ENCODE data around the gene ARHGEF11. TPM values are rescaled to one million over a fixed set of nuclear protein-coding genes. Genes with fewer than 3 reads are reported as not detected.
A peak's percentile ranks its signal among the peaks of the same experiment; 100 is the strongest.

Gene ARHGEF11
- total RNA-seq, 1 donor from 2014 or later, result 41.1 TPM

DNA sequence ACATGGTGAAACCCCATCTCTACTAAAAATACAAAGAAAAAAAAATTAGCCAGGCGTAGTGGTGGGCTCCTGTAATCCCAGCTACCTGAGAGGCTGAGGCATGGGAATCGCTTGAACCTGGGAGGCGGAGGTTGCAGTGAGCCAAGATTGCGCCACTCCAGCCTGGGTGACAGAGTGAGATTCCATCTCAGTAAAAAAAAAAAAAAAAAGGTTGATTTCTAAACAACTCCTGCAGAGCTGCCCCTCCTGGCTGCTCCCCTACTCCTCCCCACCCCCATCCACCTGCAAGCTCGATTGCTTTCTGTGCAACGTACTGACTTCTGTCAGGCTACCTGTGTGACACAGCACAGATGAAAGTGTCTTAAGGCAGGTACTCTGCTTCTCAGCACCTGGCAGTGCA is 40.8 kb upstream of the ARHGEF11 start:
- no peaks in the 10 kb centered on the region for H3K27me3 ChIP-seq
- peaks cover 4% of the 10 kb centered on the region for H3K4me1 ChIP-seq
- peak; percentile 31 for DNase-seq
- no peak overlapping the region for H3K4me3 ChIP-seq
- TF ChIP-seq CTCF (IDR thresholded peaks at IDR 0.05), result no peak
- intact Hi-C loops (cut with DNase I), result no loop called here
- H3K9me3 ChIP-seq, result no peaks in the 10 kb centered on the region
- no peaks in the 10 kb centered on the region for H3K36me3 ChIP-seq
- no peak overlapping the region for H3K27ac ChIP-seq
- no peak for ATAC-seq

GRCh38 chr1:157085421-157085820 is 39.9 kb upstream of the ARHGEF11 start:
- no peak for TF ChIP-seq CTCF (IDR thresholded peaks at IDR 0.05)
- Histone ChIP-seq H3K9me3 (no peaks in the 10 kb centered on the region), H3K36me3 (no peaks in the 10 kb centered on the region), H3K4me1 (peaks cover 2% of the 10 kb centered on the region), H3K27me3 (no peaks in the 10 kb centered on the region), H3K27ac (no peak overlapping the region), H3K4me3 (no peak overlapping the region)
- intact Hi-C loops (cut with DNase I), result no loop called here
- no peak for ATAC-seq
- DNase-seq, result peak; percentile 21

DNA sequence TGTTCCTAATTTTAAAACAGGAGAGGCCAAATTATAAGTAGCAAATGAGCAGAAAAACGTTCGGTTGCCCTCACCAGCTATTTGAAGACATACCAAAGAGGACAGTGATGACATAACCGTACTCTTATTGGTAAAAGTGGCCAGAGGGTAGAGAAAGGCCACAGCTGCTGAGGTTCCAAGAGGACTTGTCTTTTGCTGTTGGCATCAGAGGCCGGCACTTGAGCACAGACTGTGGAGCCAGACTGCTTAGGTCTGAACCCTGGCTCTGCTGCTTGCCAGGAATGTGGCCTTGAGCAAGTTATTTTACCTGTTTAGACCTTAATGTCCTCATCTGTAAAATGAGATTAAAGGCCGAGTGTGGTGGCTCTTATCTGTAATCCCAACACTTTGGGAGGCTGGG is 39.2 kb upstream of the ARHGEF11 start:
- no peaks in the 10 kb centered on the region for H3K27me3 ChIP-seq
- TF ChIP-seq CTCF (IDR thresholded peaks at IDR 0.05), result no peak
- no peaks in the 10 kb centered on the region for H3K4me1 ChIP-seq
- no peaks in the 10 kb centered on the region for H3K36me3 ChIP-seq
- no peak overlapping the region for H3K27ac ChIP-seq
- no peaks in the 10 kb centered on the region for H3K9me3 ChIP-seq
- H3K4me3 ChIP-seq, result no peak overlapping the region
- peak; percentile 12 for DNase-seq
- intact Hi-C loops (cut with DNase I), result no loop called here
- no peak for ATAC-seq

DNA sequence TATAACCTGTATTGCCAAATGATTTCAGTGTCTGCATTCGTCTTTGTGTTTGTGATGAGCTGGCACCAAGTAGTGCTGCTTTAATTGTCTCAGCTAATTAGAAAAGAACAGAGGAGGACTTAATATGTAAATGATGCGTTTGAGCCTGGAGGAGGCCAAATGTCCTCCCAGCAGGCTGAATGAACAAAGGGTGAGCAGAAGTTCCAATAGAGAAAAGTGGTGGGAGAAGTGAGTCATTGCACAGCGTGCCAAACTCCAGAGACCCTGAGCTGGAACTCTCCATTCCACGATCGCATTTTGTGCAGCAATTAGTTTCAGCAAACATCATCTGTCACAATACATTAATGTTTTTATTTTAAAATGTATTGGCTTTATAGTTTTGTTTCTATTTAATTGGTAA is 36.2 kb upstream of the ARHGEF11 start:
- Histone ChIP-seq H3K4me3 (no peak overlapping the region), H3K36me3 (no peaks in the 10 kb centered on the region)
- intact Hi-C loops (cut with DNase I), result no loop called here

GRCh38 chr1:157080714-157081113 is 35.2 kb upstream of the ARHGEF11 start:
- DNase-seq, result no peak
- Histone ChIP-seq H3K4me1 (no peaks in the 10 kb centered on the region), H3K4me3 (no peak overlapping the region), H3K9me3 (no peaks in the 10 kb centered on the region), H3K27me3 (no peaks in the 10 kb centered on the region), H3K36me3 (no peaks in the 10 kb centered on the region), H3K27ac (no peak overlapping the region)
- TF ChIP-seq CTCF (IDR thresholded peaks at IDR 0.05), result no peak
- intact Hi-C loops (cut with DNase I), result no loop called here
- ATAC-seq, result no peak

More for the DNA sequence above, 36.2 kb upstream of the ARHGEF11 start:
- no peaks in the 10 kb centered on the region for H3K27me3 ChIP-seq
- ATAC-seq (no peak), DNase-seq (no peak)
- no peaks in the 10 kb centered on the region for H3K9me3 ChIP-seq
- TF ChIP-seq CTCF (IDR thresholded peaks at IDR 0.05), result no peak
- no peaks in the 10 kb centered on the region for H3K4me1 ChIP-seq
- no peak overlapping the region for H3K27ac ChIP-seq

DNA sequence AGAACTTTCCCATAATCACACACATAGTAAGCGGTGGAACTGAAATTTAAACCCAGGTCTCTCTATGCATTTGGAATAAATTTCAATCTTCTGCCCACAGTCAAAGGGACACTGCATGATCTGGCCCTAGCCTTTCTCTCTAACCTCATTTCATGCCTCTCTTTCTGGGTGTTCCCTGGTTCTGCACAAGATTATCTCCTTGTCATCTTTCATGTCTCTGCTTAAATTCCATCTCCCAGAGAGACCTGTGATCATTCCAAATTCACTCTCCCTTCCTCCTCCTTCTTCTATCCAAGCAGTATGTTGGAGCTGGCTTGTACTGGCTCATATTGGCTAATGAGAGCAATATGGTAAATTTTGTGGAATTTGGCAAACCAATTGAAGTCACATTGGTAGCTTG is 31.9 kb upstream of the ARHGEF11 start:
- no peak overlapping the region for H3K4me3 ChIP-seq
- H3K27me3 ChIP-seq, result no peaks in the 10 kb centered on the region
- H3K4me1 ChIP-seq, result no peaks in the 10 kb centered on the region
- ATAC-seq (no peak), DNase-seq (no peak)
- no peaks in the 10 kb centered on the region for H3K9me3 ChIP-seq
- TF ChIP-seq CTCF (IDR thresholded peaks at IDR 0.05), result no peak
- intact Hi-C loops (cut with DNase I), result no loop called here
- no peak overlapping the region for H3K27ac ChIP-seq
- H3K36me3 ChIP-seq, result no peaks in the 10 kb centered on the region

Data from upper lobe of right lung (tissue), 1 donor.